HG03565 (cell line): ENCODE data around the gene TWNK.
A peak's percentile ranks its signal among the peaks of the same experiment; 100 is the strongest.

Experiments
- ATAC-seq: cut with Tn5 transposase; IDR thresholded peaks from one replicate; pipeline ENCODE4 v1.9.1; 2021; ENCODE audit warnings: mild to moderate bottlenecking, moderate library complexity; ENCODE audit not compliant: unreplicated experiment

TWNK gene

GRCh38 chr10:101010329-101010728 lies 23.0 kb downstream of the TWNK start:
- no peak for ATAC-seq

GRCh38 chr10:101011517-101012423 lies 24.4 kb downstream of the TWNK start:
- ATAC-seq, result no peak

- ATAC-seq, result peak; percentile 59
These were observed 25.4 kb downstream of the TWNK start for GRCh38 chr10:101012525-101013364.

GRCh38 chr10:101013365-101013825 lies 26.1 kb downstream of the TWNK start:
- no peak for ATAC-seq

- no peak for ATAC-seq
These were observed 27.0 kb downstream of the TWNK start for GRCh38 chr10:101014230-101014884.

GRCh38 chr10:101014966-101015581 lies 27.7 kb downstream of the TWNK start:
- no peak for ATAC-seq

GRCh38 chr10:101015582-101015973 lies 28.2 kb downstream of the TWNK start:
- ATAC-seq, result no peak

- ATAC-seq, result no peak
These were observed 29.5 kb downstream of the TWNK start for GRCh38 chr10:101016814-101017213.

GRCh38 chr10:101018118-101018599 lies 30.8 kb downstream of the TWNK start:
- no peak for ATAC-seq

- ATAC-seq, result no peak
These were observed 31.5 kb downstream of the TWNK start for GRCh38 chr10:101018600-101019439.

- ATAC-seq, result no peak
These were observed 32.0 kb downstream of the TWNK start for GRCh38 chr10:101019440-101019703.

- ATAC-seq, result no peak
These were observed 33.2 kb downstream of the TWNK start for GRCh38 chr10:101020427-101021075.

- no peak for ATAC-seq
These were observed 33.9 kb downstream of the TWNK start for GRCh38 chr10:101021239-101021638.

GRCh38 chr10:101021692-101022251 lies 34.4 kb downstream of the TWNK start:
- ATAC-seq, result no peak

GRCh38 chr10:101022967-101023705 lies 35.8 kb downstream of the TWNK start:
- ATAC-seq, result no peak

- no peak for ATAC-seq
These were observed 39.9 kb downstream of the TWNK start for GRCh38 chr10:101027106-101027720.

GRCh38 chr10:101028446-101029337 lies 41.3 kb downstream of the TWNK start:
- ATAC-seq, result no peak
